ENCODE data around the gene CASKIN2.

The CASKIN2 gene

GRCh38 chr17:75548813-75549212 lies 33.5 kb upstream of the CASKIN2 start:
- H3K4me3 Mint-ChIP-seq = no peak overlapping the region
- TF ChIP-seq, protein P1, sequence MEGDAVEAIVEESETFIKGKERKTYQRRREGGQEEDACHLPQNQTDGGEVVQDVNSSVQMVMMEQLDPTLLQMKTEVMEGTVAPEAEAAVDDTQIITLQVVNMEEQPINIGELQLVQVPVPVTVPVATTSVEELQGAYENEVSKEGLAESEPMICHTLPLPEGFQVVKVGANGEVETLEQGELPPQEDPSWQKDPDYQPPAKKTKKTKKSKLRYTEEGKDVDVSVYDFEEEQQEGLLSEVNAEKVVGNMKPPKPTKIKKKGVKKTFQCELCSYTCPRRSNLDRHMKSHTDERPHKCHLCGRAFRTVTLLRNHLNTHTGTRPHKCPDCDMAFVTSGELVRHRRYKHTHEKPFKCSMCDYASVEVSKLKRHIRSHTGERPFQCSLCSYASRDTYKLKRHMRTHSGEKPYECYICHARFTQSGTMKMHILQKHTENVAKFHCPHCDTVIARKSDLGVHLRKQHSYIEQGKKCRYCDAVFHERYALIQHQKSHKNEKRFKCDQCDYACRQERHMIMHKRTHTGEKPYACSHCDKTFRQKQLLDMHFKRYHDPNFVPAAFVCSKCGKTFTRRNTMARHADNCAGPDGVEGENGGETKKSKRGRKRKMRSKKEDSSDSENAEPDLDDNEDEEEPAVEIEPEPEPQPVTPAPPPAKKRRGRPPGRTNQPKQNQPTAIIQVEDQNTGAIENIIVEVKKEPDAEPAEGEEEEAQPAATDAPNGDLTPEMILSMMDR (IDR thresholded peaks at IDR 0.05; ENCODE audit: unreplicated experiment in 3 of 3) = no peak
- no peaks in the 10 kb centered on the region for H3K9me3 Mint-ChIP-seq
- no peaks in the 10 kb centered on the region for H3K27me3 Mint-ChIP-seq (ENCODE audit: low read depth)
- H3K36me3 Mint-ChIP-seq (ENCODE audit: low read depth) = no peaks in the 10 kb centered on the region
- H3K27ac Mint-ChIP-seq = peak overlapping the region in 1 of 3 experiments; percentile 95
- H3K4me1 Mint-ChIP-seq = peaks cover 20% of the 10 kb centered on the region

- H3K9me3 Mint-ChIP-seq = no peaks in the 10 kb centered on the region
- H3K4me1 Mint-ChIP-seq = peaks cover 7% of the 10 kb centered on the region
- no peak overlapping the region for H3K27ac Mint-ChIP-seq
- TF ChIP-seq, protein P1 (IDR thresholded peaks at IDR 0.05; ENCODE audit: unreplicated experiment in 3 of 3) = no peak
- no peaks in the 10 kb centered on the region for H3K27me3 Mint-ChIP-seq (ENCODE audit: low read depth)
- H3K4me3 Mint-ChIP-seq = no peak overlapping the region
- H3K36me3 Mint-ChIP-seq (ENCODE audit: low read depth) = no peaks in the 10 kb centered on the region
Observed at GRCh38 chr17:75547091-75547490, 31.8 kb upstream of the CASKIN2 start.

DNA sequence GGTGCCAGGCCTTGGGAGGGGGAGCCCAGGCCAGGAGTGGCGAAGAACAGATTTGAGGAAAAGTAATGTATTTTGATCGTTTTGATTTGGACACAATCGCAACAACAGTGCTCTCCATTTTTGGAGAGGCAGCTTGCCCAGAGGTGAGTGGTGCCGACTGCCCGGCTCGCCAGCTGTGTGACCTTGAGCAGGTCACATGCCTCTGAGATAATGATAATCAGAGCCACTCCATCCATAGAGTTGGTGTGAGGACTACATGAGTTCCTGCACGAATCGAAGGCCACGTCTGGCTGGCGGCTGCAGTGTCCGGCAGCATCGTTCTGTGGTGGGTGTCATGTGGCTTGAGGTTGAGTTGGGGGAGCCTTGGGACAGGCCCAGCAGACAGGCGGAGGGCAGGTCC lies 30.8 kb upstream of the CASKIN2 start:
- Mint-ChIP-seq H3K27ac (peak overlapping the region in 1 of 3 experiments; percentile 28), H3K36me3 (ENCODE audit: low read depth) (no peaks in the 10 kb centered on the region), H3K27me3 (ENCODE audit: low read depth) (no peaks in the 10 kb centered on the region), H3K4me3 (no peak overlapping the region), H3K4me1 (peaks cover 9% of the 10 kb centered on the region), H3K9me3 (no peaks in the 10 kb centered on the region)
- TF ChIP-seq, protein P1 (IDR thresholded peaks at IDR 0.05; ENCODE audit: unreplicated experiment in 3 of 3) = no peak

GRCh38 chr17:75544250-75544649 lies 28.9 kb upstream of the CASKIN2 start:
- Mint-ChIP-seq H3K27ac (peak overlapping the region in 2 of 3 experiments; percentile 17 to 74), H3K4me1 (peaks cover 10% of the 10 kb centered on the region), H3K27me3 (ENCODE audit: low read depth) (no peaks in the 10 kb centered on the region), H3K9me3 (no peaks in the 10 kb centered on the region), H3K36me3 (ENCODE audit: low read depth) (no peaks in the 10 kb centered on the region), H3K4me3 (peak overlapping the region in 1 of 3 experiments; percentile 31)
- TF ChIP-seq, protein P1 (IDR thresholded peaks at IDR 0.05; ENCODE audit: unreplicated experiment in 3 of 3) = no peak

GRCh38 chr17:75542728-75543336 lies 27.5 kb upstream of the CASKIN2 start:
- H3K9me3 Mint-ChIP-seq = no peaks in the 10 kb centered on the region

More at GRCh38 chr17:75542728-75543336, 27.5 kb upstream of the CASKIN2 start:
- H3K4me3 Mint-ChIP-seq = no peak overlapping the region
- H3K27me3 Mint-ChIP-seq (ENCODE audit: low read depth) = peaks cover 8% of the 10 kb centered on the region
- TF ChIP-seq, protein P1 (IDR thresholded peaks at IDR 0.05; ENCODE audit: unreplicated experiment in 3 of 3) = no peak
- H3K4me1 Mint-ChIP-seq = peaks cover 16% of the 10 kb centered on the region
- no peaks in the 10 kb centered on the region for H3K36me3 Mint-ChIP-seq (ENCODE audit: low read depth)
- peak overlapping the region; percentile 86 to 95 (median 94) for H3K27ac Mint-ChIP-seq

Data from nephron (organoid).